A549 (cell line): ENCODE results near the gene WDR75. TPM values are rescaled to one million over a fixed set of nuclear protein-coding genes. Genes with fewer than 3 reads are reported as not detected.
A peak's percentile ranks its signal among the peaks of the same experiment; 100 is the strongest.

ENCODE experiments used
- ATAC-seq, 2 experiments: fragments of 200-7000 bp in 1 of 2; fragments of >200 bp in 1 of 2; cut with Nextera tagmentation in 1 of 2; cut with Tn5 transposase in 1 of 2; 3 replicates each; pipeline versions ENCODE4 v1.8.0 to v1.9.1; 2018 to 2020; ENCODE audit warnings: mild to moderate bottlenecking in 1 of 2, moderate library complexity in 1 of 2
- CTCF ChIA-PET: fragments of 300-600 bp; sonication (Branson Sonifier 250); formaldehyde crosslinking; extraction: SDS; loops from one replicate; lab custom pipeline; 2021; ENCODE audit warnings: antibody characterized with exemption, inconsistent platforms; lab: Yijun Ruan, JAX
- POLR2A ChIA-PET: fragments of 350-600 bp; formaldehyde crosslinking; extraction: SDS; loops from one replicate; lab custom pipeline; 2021; ENCODE audit warnings: antibody characterized with exemption, inconsistent platforms; lab: Yijun Ruan, JAX
- DNase-seq, 2 experiments: peaks; one replicate each; pipeline versions ENCODE4 v3.0.0 to v3.0.0-alpha.2; 2011 to 2016; ENCODE audit warnings: low read depth in 1 of 2, low spot score in 1 of 2
- FAIRE-seq: peaks from 2 replicates; lab custom pipeline; 2011; peaks lifted over from hg19 to GRCh38; lab: Jason Lieb, UNC
- H3K27ac ChIP-seq, 2 experiments: fragments of >200 bp; sonication (Bioruptor Twin); formaldehyde crosslinking; 3 replicates each; pipeline ENCODE4 v1.5.1; 2016 to 2017
- H3K4me1 ChIP-seq: fragments of >200 bp; sonication (Bioruptor Twin); formaldehyde crosslinking; 3 replicates; pipeline ENCODE4 v1.6.1; 2016
- H3K4me2 ChIP-seq: fragments of >200 bp; sonication (Bioruptor Twin); formaldehyde crosslinking; 3 replicates; pipeline ENCODE4 v1.6.1; 2016
- H3K4me3 ChIP-seq: fragments of >200 bp; sonication (Bioruptor Twin); formaldehyde crosslinking; 3 replicates; pipeline ENCODE4 v1.5.1; 2016
- H3K9me3 ChIP-seq: fragments of >200 bp; sonication (Bioruptor Twin); formaldehyde crosslinking; 3 replicates; pipeline ENCODE4 v1.6.1; 2016
- CBX2 ChIP-seq: fragments of 200-600 bp; sonication (generic); IDR thresholded peaks from 2 replicates; pipeline ENCODE4 v1.6.1; 2016; ENCODE audit warnings: low read depth, mild to moderate bottlenecking, borderline replicate concordance
- CHD2 ChIP-seq: fragments of 150-350 bp; IDR thresholded peaks from 2 replicates; pipeline ENCODE4 v1.6.1; 2014; ENCODE audit warnings: low read length; ENCODE audit not compliant: partially characterized antibody
- EHF ChIP-seq: fragments of 250-450 bp; sonication (Bioruptor Pico); IDR thresholded peaks from 2 replicates; pipeline ENCODE4 v1.5.0; 2020; ENCODE audit warnings: mild to moderate bottlenecking
- EHMT2 ChIP-seq: fragments of 200-600 bp; sonication (generic); IDR thresholded peaks from 2 replicates; pipeline ENCODE4 v1.6.1; 2016; ENCODE audit warnings: antibody characterized with exemption, low read depth, mild to moderate bottlenecking, moderate library complexity
- EP300 ChIP-seq, 2 experiments: fragments of >200 bp; sonication (Bioruptor Twin); formaldehyde crosslinking; IDR thresholded peaks; 2 replicates in 1 of 2; 3 replicates in 1 of 2; pipeline ENCODE4 v1.6.1; 2016 to 2017
- FOXS1 ChIP-seq: fragments of 250-450 bp; sonication (Bioruptor Pico); IDR thresholded peaks from 2 replicates; pipeline ENCODE4 v1.5.0; 2020; ENCODE audit warnings: mild to moderate bottlenecking, moderate library complexity
- HEYL ChIP-seq: fragments of 250-450 bp; sonication (Bioruptor Pico); IDR thresholded peaks from 2 replicates; pipeline ENCODE4 v1.8.0; 2021; ENCODE audit warnings: mild to moderate bottlenecking, moderate library complexity
- HOXA7 ChIP-seq: fragments of 250-450 bp; sonication (Bioruptor Pico); IDR thresholded peaks from 2 replicates; pipeline ENCODE4 v1.5.0; 2020; ENCODE audit warnings: mild to moderate bottlenecking, moderate library complexity
- HOXB5 ChIP-seq: fragments of 250-450 bp; sonication (Bioruptor Pico); IDR thresholded peaks from 2 replicates; pipeline ENCODE4 v1.5.0; 2020; ENCODE audit warnings: mild to moderate bottlenecking, moderate library complexity
- JUNB ChIP-seq: fragments of >200 bp; sonication (Bioruptor Twin); formaldehyde crosslinking; IDR thresholded peaks from 2 replicates; pipeline ENCODE4 v1.6.1; 2016
- KDM5A ChIP-seq: fragments of 200-600 bp; sonication (generic); IDR thresholded peaks from 2 replicates; pipeline ENCODE4 v1.6.1; 2016; ENCODE audit warnings: antibody characterized with exemption, mild to moderate bottlenecking
- MAZ ChIP-seq: fragments of 150-350 bp; IDR thresholded peaks from 2 replicates; pipeline ENCODE4 v1.6.1; 2014; ENCODE audit warnings: antibody characterized with exemption, low read depth, low read length, borderline replicate concordance
- PHF8 ChIP-seq: fragments of 200-600 bp; sonication (generic); IDR thresholded peaks from 2 replicates; pipeline ENCODE4 v1.6.1; 2016; ENCODE audit warnings: low read depth, mild to moderate bottlenecking, antibody characterized with exemption, moderate library complexity, borderline replicate concordance
- RCOR1 ChIP-seq: fragments of 150-350 bp; IDR thresholded peaks from 2 replicates; pipeline ENCODE4 v1.6.1; 2014; ENCODE audit warnings: antibody characterized with exemption, low read length, low read depth
- RFX5 ChIP-seq: fragments of 450-650 bp; IDR thresholded peaks from 2 replicates; pipeline ENCODE4 v1.7.1; 2014; ENCODE audit warnings: antibody characterized with exemption, mild to moderate bottlenecking, moderate library complexity
- RNF2 ChIP-seq: fragments of 200-600 bp; sonication (generic); IDR thresholded peaks from 2 replicates; pipeline ENCODE4 v1.6.1; 2016; ENCODE audit warnings: low read depth, mild to moderate bottlenecking, antibody characterized with exemption, moderate library complexity, borderline replicate concordance
- TFCP2L1 ChIP-seq: fragments of 250-450 bp; sonication (Bioruptor Pico); IDR thresholded peaks from 2 replicates; pipeline ENCODE4 v1.5.0; 2021; ENCODE audit warnings: mild to moderate bottlenecking
- TP53 ChIP-seq: fragments of 250-450 bp; sonication (Bioruptor Pico); IDR thresholded peaks from 2 replicates; pipeline ENCODE4 v1.5.0; 2021; ENCODE audit warnings: mild to moderate bottlenecking, moderate library complexity
- ZC3H11A ChIP-seq: fragments of 450-650 bp; IDR thresholded peaks from 2 replicates; pipeline ENCODE4 v1.6.1; 2014; ENCODE audit warnings: antibody characterized with exemption, mild to moderate bottlenecking
- ZFP36 ChIP-seq: fragments of 450-650 bp; IDR thresholded peaks from 2 replicates; pipeline ENCODE4 v1.6.1; 2014; ENCODE audit warnings: borderline replicate concordance; ENCODE audit not compliant: partially characterized antibody
- ZNF302 ChIP-seq: fragments of 250-450 bp; sonication (Bioruptor Pico); IDR thresholded peaks from 2 replicates; pipeline ENCODE4 v1.9.0; 2021; ENCODE audit warnings: inconsistent platforms, mild to moderate bottlenecking, moderate library complexity
- WGBS: methylation state at CpG from one replicate; pipeline ENCODE4 v1.1.6; 2017; ENCODE audit errors: missing lambda C conversion rate; 5-methylcytosine and 5-hydroxymethylcytosine counted together
- polyA plus RNA-seq, 4 experiments: library from polyadenylated mRNA; depleted of rRNA in 3 of 4; stranded (reverse); fragments of >200 nt; fragmentation: RNase III in 1 of 4; extraction: RNeasy Plus Mini Kit Qiagen cat#74134 plus additional on column Dnase treatment in 1 of 4; gene quantifications; 2 replicates in 3 of 4; 3 replicates in 1 of 4; pipeline ENCODE4 v1.2.3, GENCODE V29; 2011 to 2017
- TF ChIP-seq, protein P1 (sequence below): IDR thresholded peaks from 2 replicates; pipeline ENCODE4 v1.6.1; 2012
- TF ChIP-seq, protein P2 (sequence below): fragments of >200 bp; sonication (Bioruptor Twin); formaldehyde crosslinking; IDR thresholded peaks from 2 replicates; pipeline ENCODE4 v1.6.1; 2016
- TF ChIP-seq, protein P3 (sequence below): IDR thresholded peaks from 2 replicates; pipeline ENCODE4 v1.6.1; 2012
- TF ChIP-seq, protein P4 (sequence below): fragments of 450-650 bp; IDR thresholded peaks from 2 replicates; pipeline ENCODE4 v1.6.1; 2014; ENCODE audit warnings: antibody characterized with exemption
- TF ChIP-seq, protein P5 (sequence below): fragments of 200-600 bp; sonication (generic); IDR thresholded peaks from 2 replicates; pipeline ENCODE4 v1.6.1; 2016; ENCODE audit warnings: antibody characterized with exemption, mild to moderate bottlenecking, moderate library complexity
- TF ChIP-seq, protein P6 (sequence below): fragments of 250-450 bp; sonication (Bioruptor Pico); IDR thresholded peaks from 2 replicates; pipeline ENCODE4 v1.5.0; 2021; ENCODE audit warnings: mild to moderate bottlenecking, moderate library complexity, borderline replicate concordance
- TF ChIP-seq, protein P7 (sequence below): fragments of 150-350 bp; IDR thresholded peaks from 2 replicates; pipeline ENCODE4 v1.6.1; 2014; ENCODE audit warnings: low read depth, mild to moderate bottlenecking, low read length

Gene WDR75
- polyA plus RNA-seq, 2 of the 4 experiments (the other 2 are of a cell fraction) = 65.5 to 122 TPM

DNA sequence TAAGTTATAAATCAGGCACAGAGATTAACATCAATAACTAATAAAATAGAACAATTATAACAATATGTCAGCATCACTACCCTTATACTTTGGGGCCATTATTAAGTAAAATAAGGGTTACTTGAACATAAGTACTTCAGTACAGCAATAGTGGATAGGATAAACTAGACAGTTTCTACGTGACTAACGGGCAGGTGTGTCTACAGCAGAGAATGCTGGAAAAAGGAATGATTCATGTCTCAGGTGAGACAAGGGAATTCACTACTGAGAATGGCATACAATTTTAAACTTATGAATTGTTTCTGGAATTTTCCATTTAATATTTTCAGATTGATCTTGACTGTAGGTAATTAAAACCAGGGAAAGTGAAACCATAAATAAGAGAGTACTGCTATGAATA is 5.5 kb downstream of the WDR75 start:
- peak; percentile 46 for FAIRE-seq
- Histone ChIP-seq H3K9me3 (no peaks in the 10 kb centered on the region), H3K4me1 (peaks cover 20% of the 10 kb centered on the region)
- CTCF ChIA-PET = no interaction called here
- WGBS = 92% methylated on average over 2 of the region's 2 CpGs
- TF ChIP-seq, protein P1, sequence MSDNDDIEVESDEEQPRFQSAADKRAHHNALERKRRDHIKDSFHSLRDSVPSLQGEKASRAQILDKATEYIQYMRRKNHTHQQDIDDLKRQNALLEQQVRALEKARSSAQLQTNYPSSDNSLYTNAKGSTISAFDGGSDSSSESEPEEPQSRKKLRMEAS = no peak
- TF ChIP-seq HOXA7 (CRISPR knock-in tag) (no peak), CHD2 (no peak), EP300 (IDR thresholded peaks at IDR 0.05) (no peak), RNF2 (no peak), HOXB5 (CRISPR knock-in tag) (no peak), TP53 (no peak), RCOR1 (no peak), ZNF302 (CRISPR knock-in tag) (no peak), EHMT2 (no peak), ZC3H11A (no peak), CBX2 (no peak), EHF (CRISPR knock-in tag) (no peak)
- TF ChIP-seq, protein P2, sequence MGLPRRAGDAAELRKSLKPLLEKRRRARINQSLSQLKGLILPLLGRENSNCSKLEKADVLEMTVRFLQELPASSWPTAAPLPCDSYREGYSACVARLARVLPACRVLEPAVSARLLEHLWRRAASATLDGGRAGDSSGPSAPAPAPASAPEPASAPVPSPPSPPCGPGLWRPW = no peak
- TF ChIP-seq, protein P3, sequence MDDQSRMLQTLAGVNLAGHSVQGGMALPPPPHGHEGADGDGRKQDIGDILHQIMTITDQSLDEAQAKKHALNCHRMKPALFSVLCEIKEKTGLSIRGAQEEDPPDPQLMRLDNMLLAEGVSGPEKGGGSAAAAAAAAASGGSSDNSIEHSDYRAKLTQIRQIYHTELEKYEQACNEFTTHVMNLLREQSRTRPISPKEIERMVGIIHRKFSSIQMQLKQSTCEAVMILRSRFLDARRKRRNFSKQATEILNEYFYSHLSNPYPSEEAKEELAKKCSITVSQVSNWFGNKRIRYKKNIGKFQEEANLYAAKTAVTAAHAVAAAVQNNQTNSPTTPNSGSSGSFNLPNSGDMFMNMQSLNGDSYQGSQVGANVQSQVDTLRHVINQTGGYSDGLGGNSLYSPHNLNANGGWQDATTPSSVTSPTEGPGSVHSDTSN = no peak
- TF ChIP-seq, protein P4, sequence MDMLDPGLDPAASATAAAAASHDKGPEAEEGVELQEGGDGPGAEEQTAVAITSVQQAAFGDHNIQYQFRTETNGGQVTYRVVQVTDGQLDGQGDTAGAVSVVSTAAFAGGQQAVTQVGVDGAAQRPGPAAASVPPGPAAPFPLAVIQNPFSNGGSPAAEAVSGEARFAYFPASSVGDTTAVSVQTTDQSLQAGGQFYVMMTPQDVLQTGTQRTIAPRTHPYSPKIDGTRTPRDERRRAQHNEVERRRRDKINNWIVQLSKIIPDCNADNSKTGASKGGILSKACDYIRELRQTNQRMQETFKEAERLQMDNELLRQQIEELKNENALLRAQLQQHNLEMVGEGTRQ = no peak
- TF ChIP-seq, protein P5, sequence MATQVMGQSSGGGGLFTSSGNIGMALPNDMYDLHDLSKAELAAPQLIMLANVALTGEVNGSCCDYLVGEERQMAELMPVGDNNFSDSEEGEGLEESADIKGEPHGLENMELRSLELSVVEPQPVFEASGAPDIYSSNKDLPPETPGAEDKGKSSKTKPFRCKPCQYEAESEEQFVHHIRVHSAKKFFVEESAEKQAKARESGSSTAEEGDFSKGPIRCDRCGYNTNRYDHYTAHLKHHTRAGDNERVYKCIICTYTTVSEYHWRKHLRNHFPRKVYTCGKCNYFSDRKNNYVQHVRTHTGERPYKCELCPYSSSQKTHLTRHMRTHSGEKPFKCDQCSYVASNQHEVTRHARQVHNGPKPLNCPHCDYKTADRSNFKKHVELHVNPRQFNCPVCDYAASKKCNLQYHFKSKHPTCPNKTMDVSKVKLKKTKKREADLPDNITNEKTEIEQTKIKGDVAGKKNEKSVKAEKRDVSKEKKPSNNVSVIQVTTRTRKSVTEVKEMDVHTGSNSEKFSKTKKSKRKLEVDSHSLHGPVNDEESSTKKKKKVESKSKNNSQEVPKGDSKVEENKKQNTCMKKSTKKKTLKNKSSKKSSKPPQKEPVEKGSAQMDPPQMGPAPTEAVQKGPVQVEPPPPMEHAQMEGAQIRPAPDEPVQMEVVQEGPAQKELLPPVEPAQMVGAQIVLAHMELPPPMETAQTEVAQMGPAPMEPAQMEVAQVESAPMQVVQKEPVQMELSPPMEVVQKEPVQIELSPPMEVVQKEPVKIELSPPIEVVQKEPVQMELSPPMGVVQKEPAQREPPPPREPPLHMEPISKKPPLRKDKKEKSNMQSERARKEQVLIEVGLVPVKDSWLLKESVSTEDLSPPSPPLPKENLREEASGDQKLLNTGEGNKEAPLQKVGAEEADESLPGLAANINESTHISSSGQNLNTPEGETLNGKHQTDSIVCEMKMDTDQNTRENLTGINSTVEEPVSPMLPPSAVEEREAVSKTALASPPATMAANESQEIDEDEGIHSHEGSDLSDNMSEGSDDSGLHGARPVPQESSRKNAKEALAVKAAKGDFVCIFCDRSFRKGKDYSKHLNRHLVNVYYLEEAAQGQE = no peak
- TF ChIP-seq, all 56 proteins: peak for 0
- H3K4me2 ChIP-seq = no peak overlapping the region
- ATAC-seq (no peak), DNase-seq (no peak)
- H3K27ac ChIP-seq = no peak overlapping the region
- POLR2A ChIA-PET = no interaction called here
- no peak overlapping the region for H3K4me3 ChIP-seq

DNA sequence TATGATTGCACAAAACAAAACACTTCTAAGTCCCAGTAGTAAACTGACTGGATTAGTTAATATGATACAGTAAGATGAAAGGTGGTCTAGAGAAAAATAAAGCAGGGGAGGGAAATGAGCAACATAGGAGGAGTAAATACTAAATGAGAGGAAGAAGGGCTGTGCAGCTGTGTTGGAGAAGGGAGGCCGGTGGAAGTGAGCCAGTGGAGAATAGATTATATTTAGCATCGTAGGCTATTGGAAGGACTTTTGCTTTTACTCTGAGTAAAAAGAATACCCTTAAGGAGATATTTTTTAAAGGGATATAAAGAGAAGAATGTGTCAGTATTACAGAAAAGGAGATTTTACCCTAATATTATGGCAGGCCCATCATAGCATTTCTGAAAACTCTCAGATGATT is 12.7 kb downstream of the WDR75 start:
- POLR2A ChIA-PET = no interaction called here
- ATAC-seq (no peak), FAIRE-seq (no peak)

More for the DNA sequence above, 12.7 kb downstream of the WDR75 start:
- CTCF ChIA-PET = interaction anchor here (0.6 to 1.0 kb wide), 2 partner anchors 11 to 146 kb away, joined by 3 read pairs; no protein-coding TSS in a partner anchor
- no peak for DNase-seq
- no peaks in the 10 kb centered on the region for H3K4me1 ChIP-seq
- no peak overlapping the region for H3K27ac ChIP-seq
- 92% methylated on average over 2 of the region's 2 CpGs for WGBS
- H3K9me3 ChIP-seq = no peaks in the 10 kb centered on the region
- no peak overlapping the region for H3K4me2 ChIP-seq
- TF ChIP-seq ZFP36 (no peak), JUNB (no peak), RNF2 (no peak), RFX5 (no peak), HOXA7 (CRISPR knock-in tag) (no peak), FOXS1 (CRISPR knock-in tag) (no peak), KDM5A (no peak), EHF (CRISPR knock-in tag) (no peak), CHD2 (no peak), TP53 (no peak), HEYL (CRISPR knock-in tag) (no peak), MAZ (no peak), TFCP2L1 (CRISPR knock-in tag) (no peak), PHF8 (no peak)
- TF ChIP-seq, protein P6, sequence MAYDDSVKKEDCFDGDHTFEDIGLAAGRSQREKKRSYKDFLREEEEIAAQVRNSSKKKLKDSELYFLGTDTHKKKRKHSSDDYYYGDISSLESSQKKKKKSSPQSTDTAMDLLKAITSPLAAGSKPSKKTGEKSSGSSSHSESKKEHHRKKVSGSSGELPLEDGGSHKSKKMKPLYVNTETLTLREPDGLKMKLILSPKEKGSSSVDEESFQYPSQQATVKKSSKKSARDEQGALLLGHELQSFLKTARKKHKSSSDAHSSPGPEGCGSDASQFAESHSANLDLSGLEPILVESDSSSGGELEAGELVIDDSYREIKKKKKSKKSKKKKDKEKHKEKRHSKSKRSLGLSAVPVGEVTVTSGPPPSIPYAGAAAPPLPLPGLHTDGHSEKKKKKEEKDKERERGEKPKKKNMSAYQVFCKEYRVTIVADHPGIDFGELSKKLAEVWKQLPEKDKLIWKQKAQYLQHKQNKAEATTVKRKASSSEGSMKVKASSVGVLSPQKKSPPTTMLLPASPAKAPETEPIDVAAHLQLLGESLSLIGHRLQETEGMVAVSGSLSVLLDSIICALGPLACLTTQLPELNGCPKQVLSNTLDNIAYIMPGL (CRISPR knock-in tag) = no peak
- TF ChIP-seq, protein P7, sequence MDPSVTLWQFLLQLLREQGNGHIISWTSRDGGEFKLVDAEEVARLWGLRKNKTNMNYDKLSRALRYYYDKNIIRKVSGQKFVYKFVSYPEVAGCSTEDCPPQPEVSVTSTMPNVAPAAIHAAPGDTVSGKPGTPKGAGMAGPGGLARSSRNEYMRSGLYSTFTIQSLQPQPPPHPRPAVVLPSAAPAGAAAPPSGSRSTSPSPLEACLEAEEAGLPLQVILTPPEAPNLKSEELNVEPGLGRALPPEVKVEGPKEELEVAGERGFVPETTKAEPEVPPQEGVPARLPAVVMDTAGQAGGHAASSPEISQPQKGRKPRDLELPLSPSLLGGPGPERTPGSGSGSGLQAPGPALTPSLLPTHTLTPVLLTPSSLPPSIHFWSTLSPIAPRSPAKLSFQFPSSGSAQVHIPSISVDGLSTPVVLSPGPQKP = no peak
- H3K4me3 ChIP-seq = no peak overlapping the region
